Astrocyte (in vitro differentiated cells and primary cell): ENCODE measurements around the gene KIF25.

Source experiments
- CTCF ChIP-seq: IDR thresholded peaks from 2 replicates; pipeline ENCODE4 v1.5.1; 2011; ENCODE audit warnings: low read depth, mild to moderate bottlenecking, inconsistent platforms, low read length, moderate library complexity; ENCODE audit not compliant: insufficient read depth
- EZH2 ChIP-seq: IDR thresholded peaks from 2 replicates; pipeline ENCODE4 v1.6.1; 2012; ENCODE audit warnings: mild to moderate bottlenecking, low read length, inconsistent platforms; ENCODE audit not compliant: insufficient read depth

GRCh38 chr6:168082860-168083513, 85.5 kb downstream of the KIF25 start:
- no peak for TF ChIP-seq CTCF
- TF ChIP-seq EZH2, result no peak
